ENCODE data around the gene ARHGAP15.
A peak's percentile ranks its signal among the peaks of the same experiment; 100 is the strongest.

ARHGAP15 gene

DNA sequence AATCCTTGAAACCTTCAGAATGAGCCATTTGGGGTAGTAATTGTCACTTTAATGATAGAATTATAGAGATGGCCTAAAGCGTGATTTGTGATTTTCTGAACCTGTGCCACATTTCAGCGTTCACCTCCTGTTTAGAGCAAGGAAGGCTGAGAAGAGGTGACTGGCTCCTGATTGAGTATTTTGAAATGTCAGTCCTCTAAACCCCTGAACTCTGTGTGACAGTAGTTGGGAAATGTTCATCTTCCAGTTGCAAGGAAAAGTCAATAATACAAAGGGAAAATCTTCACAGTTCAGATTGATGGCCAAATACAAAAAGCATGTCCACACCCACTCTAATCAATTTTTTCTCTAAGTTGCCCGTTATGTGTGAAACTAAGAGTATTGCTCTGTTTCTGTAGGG is 305.2 kb downstream of the ARHGAP15 start:
- H3K27ac Mint-ChIP-seq, result no peak overlapping the region
- peaks cover 7% of the 10 kb centered on the region for H3K36me3 Mint-ChIP-seq (ENCODE audit: low read depth)
- H3K27me3 Mint-ChIP-seq (ENCODE audit: low read depth), result no peaks in the 10 kb centered on the region
- no peak overlapping the region for H3K4me3 Mint-ChIP-seq
- H3K9me3 Mint-ChIP-seq, result no peaks in the 10 kb centered on the region
- H3K4me1 Mint-ChIP-seq (ENCODE audit: low read depth), result no peaks in the 10 kb centered on the region

DNA sequence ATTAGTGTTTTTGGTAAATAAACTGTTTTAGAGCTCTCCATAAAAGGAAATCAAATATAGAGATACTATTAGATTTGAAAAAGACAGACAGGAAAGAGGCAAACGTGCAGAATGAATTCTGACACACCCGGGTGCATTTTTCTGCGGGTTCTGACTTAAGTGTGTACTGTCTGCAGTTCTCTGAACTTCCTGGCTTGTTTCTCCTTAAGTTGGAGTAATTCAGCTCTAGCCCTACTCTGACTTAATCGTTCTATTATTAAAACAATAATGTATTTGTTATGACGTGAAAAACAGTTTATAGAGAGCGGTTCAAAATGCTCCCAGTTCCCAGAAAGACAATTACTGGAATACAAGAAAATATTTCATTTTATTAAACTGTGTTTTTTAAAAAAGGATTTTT is 305.9 kb downstream of the ARHGAP15 start:
- Mint-ChIP-seq H3K9me3 (no peaks in the 10 kb centered on the region), H3K27ac (no peak overlapping the region), H3K36me3 (ENCODE audit: low read depth) (peaks cover 10% of the 10 kb centered on the region), H3K4me1 (ENCODE audit: low read depth) (no peaks in the 10 kb centered on the region), H3K27me3 (ENCODE audit: low read depth) (no peaks in the 10 kb centered on the region), H3K4me3 (no peak overlapping the region)

DNA sequence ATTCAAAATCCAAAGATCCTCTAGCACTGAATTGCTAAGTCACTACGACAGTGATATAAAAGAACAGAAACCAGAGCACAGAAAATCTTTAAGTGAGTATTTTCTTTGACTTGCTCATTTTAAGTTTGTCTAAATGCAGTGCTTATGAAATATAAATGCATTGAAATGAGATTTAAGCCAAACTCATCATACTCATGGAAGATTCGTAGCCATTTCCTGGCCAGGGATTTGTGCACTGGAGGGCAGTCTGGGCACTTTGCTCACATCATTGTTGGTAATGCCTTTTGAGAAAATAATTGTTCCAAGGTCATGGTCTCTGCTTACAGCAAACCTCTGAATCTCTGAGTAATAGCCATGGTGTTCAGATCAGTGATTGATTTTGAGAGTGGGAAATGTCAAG is 307.7 kb downstream of the ARHGAP15 start:
- Mint-ChIP-seq H3K4me3 (no peak overlapping the region), H3K9me3 (no peaks in the 10 kb centered on the region), H3K27ac (no peak overlapping the region), H3K27me3 (ENCODE audit: low read depth) (no peaks in the 10 kb centered on the region), H3K4me1 (ENCODE audit: low read depth) (peaks cover 2% of the 10 kb centered on the region), H3K36me3 (ENCODE audit: low read depth) (peaks cover 17% of the 10 kb centered on the region)

DNA sequence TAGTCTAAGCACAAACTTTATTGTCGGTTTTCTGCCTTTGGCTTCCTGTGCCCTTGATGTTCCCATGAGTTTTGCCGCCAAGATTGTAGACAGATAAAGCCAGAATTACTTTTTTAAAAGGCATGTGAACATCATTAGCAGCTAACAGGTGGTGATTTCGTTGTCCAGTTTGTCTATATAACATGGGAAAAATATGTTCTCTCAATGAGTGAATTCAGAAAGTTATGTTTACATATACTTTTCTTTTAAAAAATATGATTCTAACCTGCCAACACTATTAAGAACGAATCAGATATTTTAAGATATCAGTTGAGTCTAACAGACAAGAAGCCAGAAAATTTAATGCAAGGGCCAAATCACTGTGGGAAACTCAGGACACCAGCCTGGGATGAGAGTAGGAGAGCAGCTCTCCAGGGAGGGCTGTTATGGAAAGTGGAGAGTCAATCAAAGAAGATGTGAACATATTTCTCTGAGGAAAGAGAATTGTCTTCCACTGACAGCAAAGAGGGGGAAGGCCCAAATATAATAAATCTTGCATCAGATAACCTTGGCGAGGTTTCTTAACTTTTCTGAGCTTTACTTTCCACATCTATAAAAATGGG is 311.3 kb downstream of the ARHGAP15 start:
- Mint-ChIP-seq H3K4me3 (no peak overlapping the region), H3K9me3 (no peaks in the 10 kb centered on the region), H3K27me3 (ENCODE audit: low read depth) (no peaks in the 10 kb centered on the region), H3K36me3 (ENCODE audit: low read depth) (peaks cover 29% of the 10 kb centered on the region), H3K27ac (no peak overlapping the region), H3K4me1 (ENCODE audit: low read depth) (peaks cover 2% of the 10 kb centered on the region)

DNA sequence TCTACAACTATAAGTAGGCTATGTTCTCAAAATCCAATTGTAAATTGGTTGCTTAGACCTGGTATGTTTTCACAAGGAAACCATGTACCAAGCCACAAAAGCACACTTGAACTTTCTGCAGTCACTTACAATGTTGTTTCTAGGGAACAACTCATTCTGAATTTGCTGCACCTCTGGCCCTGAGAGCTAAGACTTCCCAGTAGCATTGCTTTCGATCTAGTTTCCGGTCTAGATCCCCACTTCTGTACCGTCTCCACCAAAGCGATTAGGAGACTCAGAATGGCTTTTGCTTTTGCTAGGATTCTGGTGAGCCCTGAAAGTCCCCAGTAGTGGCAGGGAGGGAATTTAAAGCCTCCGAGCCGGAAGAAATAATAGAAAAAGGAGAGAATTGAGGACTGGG is 313.0 kb downstream of the ARHGAP15 start:
- Mint-ChIP-seq H3K27ac (no peak overlapping the region), H3K27me3 (ENCODE audit: low read depth) (no peaks in the 10 kb centered on the region), H3K4me1 (ENCODE audit: low read depth) (peaks cover 2% of the 10 kb centered on the region), H3K9me3 (no peaks in the 10 kb centered on the region), H3K4me3 (no peak overlapping the region), H3K36me3 (ENCODE audit: low read depth) (peaks cover 28% of the 10 kb centered on the region)

DNA sequence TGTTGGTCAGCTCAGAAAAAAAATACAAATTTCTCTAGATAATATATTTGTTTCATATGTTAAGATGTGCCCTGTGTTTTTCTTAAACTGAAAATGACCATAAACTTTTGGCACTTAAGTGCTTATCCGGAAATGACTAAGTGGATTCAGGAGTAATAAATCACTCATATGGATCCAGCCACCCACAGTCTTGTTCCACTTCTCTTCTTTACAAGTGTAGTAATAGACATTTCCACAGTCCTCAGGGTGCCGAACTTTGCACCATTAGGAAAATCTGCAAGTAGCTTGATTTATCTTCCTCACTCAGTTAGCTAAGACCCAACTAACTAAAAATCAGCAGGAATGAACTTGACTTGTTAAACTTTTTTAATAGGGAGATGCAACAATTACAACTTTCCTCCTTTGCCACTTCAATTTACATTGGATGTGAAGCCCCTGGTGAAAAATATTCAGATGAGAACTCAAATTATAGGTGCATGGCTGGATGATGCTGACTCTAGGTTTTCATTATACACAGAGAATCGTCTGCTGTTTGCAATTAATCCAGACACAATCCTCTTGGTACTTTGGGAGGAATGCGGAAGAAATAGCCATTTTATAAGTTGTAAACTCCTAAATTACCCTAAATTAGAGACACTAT is 322.5 kb downstream of the ARHGAP15 start:
- no peaks in the 10 kb centered on the region for H3K9me3 Mint-ChIP-seq
- H3K4me1 Mint-ChIP-seq (ENCODE audit: low read depth), result peaks cover 27% of the 10 kb centered on the region
- no peaks in the 10 kb centered on the region for H3K27me3 Mint-ChIP-seq (ENCODE audit: low read depth)
- peaks cover 29% of the 10 kb centered on the region for H3K36me3 Mint-ChIP-seq (ENCODE audit: low read depth)
- H3K4me3 Mint-ChIP-seq, result no peak overlapping the region
- no peak overlapping the region for H3K27ac Mint-ChIP-seq

DNA sequence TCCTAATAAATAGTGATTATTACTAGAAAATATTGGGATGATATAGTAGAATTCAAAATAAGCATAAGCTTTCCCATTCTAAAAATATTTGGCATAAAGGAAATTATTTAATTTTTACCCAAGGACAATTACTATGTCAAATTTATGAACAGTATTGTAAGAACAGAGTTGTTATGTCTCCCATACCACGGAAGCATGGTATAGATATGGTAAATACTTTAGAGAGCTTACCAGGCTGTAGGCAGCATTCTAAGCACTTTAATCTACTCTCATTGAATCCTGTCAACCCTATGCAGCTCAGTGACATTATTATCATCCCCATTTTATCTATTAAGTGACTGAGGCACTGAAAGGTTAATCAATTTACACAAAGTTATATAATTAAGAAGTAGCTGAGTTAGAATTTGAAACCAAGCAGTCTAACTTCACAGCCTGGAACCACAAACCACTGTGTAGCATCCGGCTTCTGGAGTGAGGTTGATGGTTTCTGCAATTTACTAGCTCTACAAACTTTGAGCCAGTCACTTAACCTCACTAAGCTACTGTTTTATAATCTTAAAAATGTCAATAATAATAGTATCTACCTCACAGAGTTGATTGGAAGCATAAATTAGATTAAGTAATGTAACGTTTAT is 323.7 kb downstream of the ARHGAP15 start:
- no peaks in the 10 kb centered on the region for H3K9me3 Mint-ChIP-seq
- H3K27me3 Mint-ChIP-seq (ENCODE audit: low read depth), result no peaks in the 10 kb centered on the region
- H3K27ac Mint-ChIP-seq, result peak overlapping the region; percentile 52
- peaks cover 25% of the 10 kb centered on the region for H3K36me3 Mint-ChIP-seq (ENCODE audit: low read depth)
- peak overlapping the region; percentile 14 for H3K4me3 Mint-ChIP-seq
- H3K4me1 Mint-ChIP-seq (ENCODE audit: low read depth), result peaks cover 27% of the 10 kb centered on the region

DNA sequence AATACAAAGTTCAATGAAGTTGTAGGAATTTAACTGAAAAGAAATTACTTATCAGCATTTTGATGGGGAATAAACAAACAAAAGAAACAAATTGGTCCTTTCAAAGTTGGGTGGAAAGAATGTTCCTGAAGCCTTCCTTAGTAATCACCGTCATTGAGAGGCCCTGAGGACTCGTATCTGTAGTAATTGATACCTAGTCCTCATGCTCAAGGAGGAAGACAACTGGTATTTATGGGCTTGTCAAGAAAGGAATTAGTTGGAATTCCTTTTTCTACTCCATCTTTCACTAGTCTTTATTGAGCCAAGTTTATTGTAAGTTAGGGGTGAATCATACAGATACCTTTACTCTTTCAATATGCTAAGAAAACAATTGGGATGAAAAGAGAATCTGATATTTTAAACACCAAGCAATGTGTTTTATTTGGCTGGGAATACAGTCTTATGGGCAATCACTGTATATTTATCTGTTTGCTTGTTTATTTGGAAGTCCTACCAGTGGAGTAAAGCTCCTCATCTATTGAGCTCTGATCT is 324.8 kb downstream of the ARHGAP15 start:
- H3K9me3 Mint-ChIP-seq, result no peaks in the 10 kb centered on the region
- H3K4me1 Mint-ChIP-seq (ENCODE audit: low read depth), result peaks cover 29% of the 10 kb centered on the region
- H3K27ac Mint-ChIP-seq, result no peak overlapping the region
- H3K4me3 Mint-ChIP-seq, result no peak overlapping the region
- H3K36me3 Mint-ChIP-seq (ENCODE audit: low read depth), result peaks cover 30% of the 10 kb centered on the region
- no peaks in the 10 kb centered on the region for H3K27me3 Mint-ChIP-seq (ENCODE audit: low read depth)

DNA sequence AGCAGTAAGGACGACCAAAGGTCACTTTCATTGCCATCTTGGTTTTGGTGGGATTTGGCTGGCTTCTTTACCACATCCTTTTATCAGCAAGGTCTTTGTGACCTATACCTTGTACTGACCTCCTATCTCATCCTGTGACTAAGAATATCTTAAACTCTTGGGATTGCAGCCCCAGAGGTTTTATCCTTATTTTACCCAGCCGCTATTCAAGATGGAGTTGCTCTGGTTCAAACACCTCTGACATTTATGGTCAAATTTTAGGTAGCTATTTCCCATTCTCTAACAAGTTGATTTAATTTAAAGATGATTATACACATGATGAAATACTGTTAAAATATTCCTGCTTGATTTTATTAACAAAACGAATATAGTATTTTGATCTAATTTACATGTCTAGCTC is 326.1 kb downstream of the ARHGAP15 start:
- Mint-ChIP-seq H3K9me3 (no peaks in the 10 kb centered on the region), H3K36me3 (ENCODE audit: low read depth) (peaks cover 30% of the 10 kb centered on the region), H3K27me3 (ENCODE audit: low read depth) (no peaks in the 10 kb centered on the region), H3K27ac (no peak overlapping the region), H3K4me3 (no peak overlapping the region), H3K4me1 (ENCODE audit: low read depth) (peaks cover 29% of the 10 kb centered on the region)

DNA sequence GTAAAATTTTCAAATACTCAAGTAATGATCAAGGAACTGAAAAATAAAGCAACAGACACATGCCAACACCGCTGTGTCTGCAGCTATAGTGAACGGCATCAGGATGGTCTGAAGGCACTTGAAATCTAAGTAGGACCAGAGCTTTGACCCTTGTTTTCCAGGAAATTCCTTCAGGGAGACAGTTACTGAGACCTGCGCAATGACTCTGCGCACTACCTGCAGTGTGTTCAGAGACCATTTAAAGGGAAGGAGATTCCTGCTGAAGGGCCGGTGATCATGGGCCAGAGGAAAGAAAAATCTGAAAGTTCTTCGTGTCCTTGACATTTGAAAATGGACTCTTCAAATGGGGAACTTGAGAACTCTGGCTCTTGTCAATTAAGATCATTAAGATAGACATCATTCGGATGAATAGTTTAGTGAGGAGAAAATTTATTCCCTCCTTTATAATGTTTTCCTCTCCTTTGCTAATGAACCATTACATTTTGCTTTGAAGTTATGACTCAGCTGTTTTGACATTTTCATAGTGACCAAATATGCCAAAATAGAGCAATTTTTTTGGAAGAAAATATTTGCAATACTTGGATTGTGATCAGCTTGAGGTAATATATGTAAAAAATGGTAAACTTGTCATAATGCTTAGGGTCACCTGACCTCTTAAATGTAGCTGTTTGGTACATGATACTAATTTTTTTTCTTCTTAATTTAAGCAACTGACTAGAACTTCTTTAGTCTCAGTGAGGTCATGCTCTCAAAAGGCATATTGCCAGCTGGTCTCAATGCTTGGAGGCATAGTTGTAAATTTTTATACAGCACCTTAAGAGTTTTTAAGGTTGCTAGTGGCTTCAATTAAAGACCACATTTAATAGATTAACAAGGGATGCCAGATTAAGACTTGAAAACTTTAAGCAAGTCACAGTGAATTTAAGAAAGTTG is 329.3 kb downstream of the ARHGAP15 start:
- no peaks in the 10 kb centered on the region for H3K27me3 Mint-ChIP-seq (ENCODE audit: low read depth)
- peaks cover 15% of the 10 kb centered on the region for H3K4me1 Mint-ChIP-seq (ENCODE audit: low read depth)
- no peak overlapping the region for H3K27ac Mint-ChIP-seq
- H3K36me3 Mint-ChIP-seq (ENCODE audit: low read depth), result peaks cover 26% of the 10 kb centered on the region
- H3K4me3 Mint-ChIP-seq, result no peak overlapping the region
- H3K9me3 Mint-ChIP-seq, result no peaks in the 10 kb centered on the region

DNA sequence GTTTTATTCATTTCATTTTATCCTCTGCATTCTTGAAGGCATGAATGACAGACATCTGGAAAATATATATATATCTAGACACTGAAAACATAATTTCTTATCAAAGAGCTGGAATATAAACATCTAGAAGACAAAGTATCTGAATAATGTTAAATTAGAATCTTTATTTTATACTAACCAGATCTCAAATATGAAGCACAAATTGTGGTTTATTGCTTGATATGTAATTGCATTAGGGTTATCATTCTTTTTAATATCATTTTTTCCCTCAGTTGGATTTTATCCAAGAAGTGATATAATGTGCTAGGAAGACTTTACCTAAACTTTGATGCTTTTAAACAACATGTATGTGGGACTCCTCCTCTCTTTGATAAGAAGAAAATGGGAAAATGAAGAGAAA is 331.2 kb downstream of the ARHGAP15 start:
- no peak overlapping the region for H3K4me3 Mint-ChIP-seq
- H3K9me3 Mint-ChIP-seq, result no peaks in the 10 kb centered on the region
- no peaks in the 10 kb centered on the region for H3K27me3 Mint-ChIP-seq (ENCODE audit: low read depth)
- peaks cover 9% of the 10 kb centered on the region for H3K4me1 Mint-ChIP-seq (ENCODE audit: low read depth)
- H3K36me3 Mint-ChIP-seq (ENCODE audit: low read depth), result peaks cover 19% of the 10 kb centered on the region
- H3K27ac Mint-ChIP-seq, result no peak overlapping the region

DNA sequence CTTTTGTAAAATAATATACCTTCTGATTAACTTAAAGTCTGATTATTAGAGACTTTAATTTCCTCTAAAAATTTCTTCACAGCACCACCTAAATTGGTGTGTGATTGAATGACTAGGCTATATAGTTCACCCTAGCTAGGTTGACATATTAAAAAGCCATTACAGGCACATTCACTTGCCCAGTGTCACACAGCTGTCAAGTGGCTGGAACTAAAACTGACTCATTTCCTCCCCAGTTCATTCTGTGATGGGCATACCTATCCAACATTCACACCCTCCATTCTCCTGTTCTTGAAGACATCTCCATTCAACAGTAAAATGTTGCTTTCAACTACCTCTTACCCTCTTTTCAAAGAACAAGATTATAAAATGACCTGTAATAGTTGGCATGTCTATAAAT is 334.5 kb downstream of the ARHGAP15 start:
- Mint-ChIP-seq H3K27me3 (ENCODE audit: low read depth) (no peaks in the 10 kb centered on the region), H3K27ac (no peak overlapping the region), H3K9me3 (no peaks in the 10 kb centered on the region), H3K4me3 (no peak overlapping the region), H3K4me1 (ENCODE audit: low read depth) (peaks cover 24% of the 10 kb centered on the region), H3K36me3 (ENCODE audit: low read depth) (peaks cover 20% of the 10 kb centered on the region)

DNA sequence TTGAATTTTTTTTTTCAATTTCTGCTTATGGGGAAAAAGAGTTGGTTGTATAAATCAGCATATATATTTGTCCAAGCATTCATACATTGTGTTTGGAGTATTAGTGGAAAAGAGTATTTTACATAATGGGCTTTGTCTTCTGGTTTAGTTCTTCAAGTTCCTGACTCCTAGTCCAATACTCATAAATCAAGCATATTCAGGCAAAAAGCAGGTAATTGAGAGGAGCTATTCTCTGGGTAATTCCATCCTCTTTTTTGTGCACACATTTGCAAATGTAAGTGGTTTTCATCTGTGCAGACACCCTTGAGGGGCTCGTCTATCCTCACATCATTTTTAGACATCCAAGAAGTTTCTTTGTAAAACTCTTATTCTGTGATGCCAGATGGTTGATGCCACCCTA is 337.2 kb downstream of the ARHGAP15 start:
- no peaks in the 10 kb centered on the region for H3K27me3 Mint-ChIP-seq (ENCODE audit: low read depth)
- H3K9me3 Mint-ChIP-seq, result no peaks in the 10 kb centered on the region
- H3K4me1 Mint-ChIP-seq (ENCODE audit: low read depth), result peaks cover 26% of the 10 kb centered on the region
- no peak overlapping the region for H3K27ac Mint-ChIP-seq
- H3K4me3 Mint-ChIP-seq, result no peak overlapping the region
- peaks cover 16% of the 10 kb centered on the region for H3K36me3 Mint-ChIP-seq (ENCODE audit: low read depth)

DNA sequence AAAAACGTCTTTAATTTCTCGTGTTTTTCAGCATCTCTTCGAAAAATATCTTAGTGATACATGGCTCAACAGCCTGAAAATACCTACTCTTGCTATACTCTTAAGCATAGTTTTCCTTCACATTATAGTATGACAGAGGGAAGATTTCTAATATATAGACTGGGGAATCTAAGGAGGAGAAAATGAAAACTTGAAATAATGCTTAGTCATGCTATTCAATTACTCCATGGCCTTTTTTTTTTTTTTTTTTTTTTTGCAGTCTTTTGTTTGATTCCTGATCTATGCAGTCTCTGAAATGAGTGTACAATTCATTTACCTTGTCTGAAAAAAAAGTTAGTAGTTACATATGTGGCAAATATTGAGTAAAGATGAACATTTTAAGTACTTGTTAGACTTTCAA is 337.8 kb downstream of the ARHGAP15 start:
- H3K4me3 Mint-ChIP-seq, result no peak overlapping the region
- H3K27ac Mint-ChIP-seq, result peak overlapping the region; percentile 20
- H3K36me3 Mint-ChIP-seq (ENCODE audit: low read depth), result peaks cover 20% of the 10 kb centered on the region
- no peaks in the 10 kb centered on the region for H3K9me3 Mint-ChIP-seq
- H3K4me1 Mint-ChIP-seq (ENCODE audit: low read depth), result peaks cover 26% of the 10 kb centered on the region
- H3K27me3 Mint-ChIP-seq (ENCODE audit: low read depth), result no peaks in the 10 kb centered on the region
